ENCODE measurements around the gene ROR2. TPM values are rescaled to one million over a fixed set of nuclear protein-coding genes. Genes with fewer than 3 reads are reported as not detected.

ROR2 gene
- total RNA-seq, 1 experiment from 2014 or later: 2.7 TPM

DNA sequence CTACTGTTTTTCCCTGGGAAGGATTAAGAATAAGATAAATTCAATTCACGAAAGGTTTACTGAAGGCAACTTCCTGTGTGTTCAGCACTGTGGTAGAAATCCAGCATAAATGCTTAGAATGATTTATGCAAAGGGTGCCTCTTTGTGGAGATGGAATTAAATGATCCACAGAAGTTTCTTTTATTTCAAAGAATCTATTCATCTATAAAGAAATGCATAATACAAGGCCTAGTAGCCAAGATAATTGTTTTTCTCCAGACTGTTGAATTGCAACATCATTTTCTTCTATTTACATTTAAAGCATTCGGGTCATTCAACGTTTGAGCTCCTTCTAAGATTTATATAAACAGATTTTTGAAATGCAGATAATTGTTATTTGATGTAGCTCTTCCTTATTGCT lies 387.6 kb downstream of the ROR2 start:
- Histone ChIP-seq H2BK120ac (ENCODE audit: low read depth, low read length, poor library complexity, severe bottlenecking) (no peak overlapping the region), H3K4me2 (ENCODE audit: insufficient read depth, insufficient read length, low read length) (no peak overlapping the region), H3K79me1 (ENCODE audit: insufficient read depth, low read depth, low read length, poor library complexity, severe bottlenecking) (no peaks in the 10 kb centered on the region), H3K4ac (ENCODE audit: low read depth, low read length) (no peak overlapping the region), H2BK15ac (ENCODE audit: low read depth, low read length) (no peak overlapping the region), H3K23ac (ENCODE audit: insufficient read length, low read depth, low read length) (no peak overlapping the region), H2BK5ac (ENCODE audit: insufficient read length, low read length) (no peak overlapping the region), H2AFZ (ENCODE audit: low read length) (no peak overlapping the region), H3K9me3 (ENCODE audit: control insufficient read depth, low read depth, low read length) (no peaks in the 10 kb centered on the region), H3K56ac (ENCODE audit: insufficient read length, low read depth, low read length) (no peak overlapping the region), H3K23me2 (ENCODE audit: insufficient read length, low read depth, low read length, poor library complexity, severe bottlenecking) (no peaks in the 10 kb centered on the region), H2AK5ac (ENCODE audit: insufficient read length, low read length) (no peak overlapping the region), H3K4me1 (ENCODE audit: insufficient read depth, low read length) (no peaks in the 10 kb centered on the region; the same call in 1 of the 2 replicates), H4K20me1 (ENCODE audit: control insufficient read depth, insufficient read depth, insufficient read length) (no peaks in the 10 kb centered on the region), H2BK20ac (ENCODE audit: low read depth, low read length, poor library complexity, severe bottlenecking) (no peak overlapping the region), H3K14ac (ENCODE audit: insufficient read depth, low read length) (no peak overlapping the region), H3K27me3 (ENCODE audit: insufficient read depth, low read length) (no peaks in the 10 kb centered on the region), H3K18ac (ENCODE audit: insufficient read length, low read depth, low read length) (no peak overlapping the region), H3K9ac (ENCODE audit: extremely low read depth, insufficient read length, low read length) (no peak overlapping the region), H4K8ac (replicated peaks; ENCODE audit: insufficient read length, low read depth, low read length) (no peak overlapping the region), H3K27ac (ENCODE audit: insufficient read length, low read depth, low read length) (no peak overlapping the region), H3T11ph (ENCODE audit: low read length) (no peak overlapping the region), H3K79me2 (ENCODE audit: insufficient read depth, low read length) (no peaks in the 10 kb centered on the region), H2BK12ac (ENCODE audit: insufficient read length, low read depth, low read length) (no peak overlapping the region), H4K91ac (ENCODE audit: insufficient read length, low read depth, low read length) (no peak overlapping the region), H4K5ac (ENCODE audit: insufficient read length, low read depth, low read length) (no peak overlapping the region)
- Mint-ChIP-seq H3K27ac (no peak overlapping the region), H3K9me3 (no peaks in the 10 kb centered on the region), H3K4me3 (no peak overlapping the region), H3K36me3 (ENCODE audit: insufficient read depth in 1 of 3, low read depth in 3 of 3) (no peaks in the 10 kb centered on the region; a peak in 1 of 7 replicates), H3K4me1 (peaks cover 48 to 59% of the 10 kb centered on the region in 2 experiments), H3K27me3 (ENCODE audit: low read depth) (no peaks in the 10 kb centered on the region)
- TF ChIP-seq, protein P1, sequence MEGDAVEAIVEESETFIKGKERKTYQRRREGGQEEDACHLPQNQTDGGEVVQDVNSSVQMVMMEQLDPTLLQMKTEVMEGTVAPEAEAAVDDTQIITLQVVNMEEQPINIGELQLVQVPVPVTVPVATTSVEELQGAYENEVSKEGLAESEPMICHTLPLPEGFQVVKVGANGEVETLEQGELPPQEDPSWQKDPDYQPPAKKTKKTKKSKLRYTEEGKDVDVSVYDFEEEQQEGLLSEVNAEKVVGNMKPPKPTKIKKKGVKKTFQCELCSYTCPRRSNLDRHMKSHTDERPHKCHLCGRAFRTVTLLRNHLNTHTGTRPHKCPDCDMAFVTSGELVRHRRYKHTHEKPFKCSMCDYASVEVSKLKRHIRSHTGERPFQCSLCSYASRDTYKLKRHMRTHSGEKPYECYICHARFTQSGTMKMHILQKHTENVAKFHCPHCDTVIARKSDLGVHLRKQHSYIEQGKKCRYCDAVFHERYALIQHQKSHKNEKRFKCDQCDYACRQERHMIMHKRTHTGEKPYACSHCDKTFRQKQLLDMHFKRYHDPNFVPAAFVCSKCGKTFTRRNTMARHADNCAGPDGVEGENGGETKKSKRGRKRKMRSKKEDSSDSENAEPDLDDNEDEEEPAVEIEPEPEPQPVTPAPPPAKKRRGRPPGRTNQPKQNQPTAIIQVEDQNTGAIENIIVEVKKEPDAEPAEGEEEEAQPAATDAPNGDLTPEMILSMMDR (conservative IDR thresholded peaks at IDR 0.05): no peak
- no peak for DNase-seq
- no CpG with 5 or more reads among the region's 3 CpGs for WGBS (ENCODE audit: extremely low coverage, insufficient read length, low lambda C conversion rate)
